ENCODE data around the gene SREBF2.

SREBF2 gene

DNA sequence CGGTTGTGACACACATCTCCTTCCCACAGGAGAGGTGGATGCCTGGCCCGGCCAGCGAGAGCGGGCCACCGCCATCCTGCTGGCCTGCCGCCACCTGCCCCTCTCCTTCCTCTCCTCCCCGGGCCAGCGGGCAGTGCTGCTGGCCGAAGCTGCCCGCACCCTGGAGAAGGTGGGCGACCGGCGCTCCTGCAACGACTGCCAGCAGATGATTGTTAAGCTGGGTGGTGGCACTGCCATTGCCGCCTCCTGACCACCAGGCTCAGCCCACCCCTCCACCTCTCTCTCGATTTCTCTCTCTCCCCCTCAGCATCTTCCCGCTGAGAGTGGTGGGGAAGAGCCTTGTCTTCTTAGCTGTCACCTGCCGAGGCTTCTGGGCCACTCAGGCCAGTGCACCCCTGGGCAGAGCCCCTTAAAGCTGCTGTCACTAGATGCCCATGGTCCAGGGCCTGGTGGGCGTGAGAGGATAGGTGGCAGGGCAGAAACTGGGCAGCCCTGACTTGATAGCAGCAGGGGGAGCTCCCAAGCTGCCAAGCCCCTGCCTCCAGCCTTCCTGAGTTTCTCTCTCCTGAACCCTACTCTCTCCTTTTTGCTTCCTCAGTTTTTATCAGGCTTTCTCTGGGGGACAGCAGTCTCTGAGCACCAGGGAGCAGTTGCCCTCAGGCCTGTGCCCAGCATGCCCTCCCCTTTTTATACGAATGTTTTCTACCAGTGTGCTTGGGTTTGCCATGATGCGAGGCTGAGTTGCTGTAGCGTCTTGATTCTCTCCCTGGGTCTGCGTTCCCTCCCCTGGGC, 72.7 kb downstream of the SREBF2 start:
- in situ Hi-C loops (cut with HindIII; ENCODE audit: low sequenced_read_pairs) = no loop called here

DNA sequence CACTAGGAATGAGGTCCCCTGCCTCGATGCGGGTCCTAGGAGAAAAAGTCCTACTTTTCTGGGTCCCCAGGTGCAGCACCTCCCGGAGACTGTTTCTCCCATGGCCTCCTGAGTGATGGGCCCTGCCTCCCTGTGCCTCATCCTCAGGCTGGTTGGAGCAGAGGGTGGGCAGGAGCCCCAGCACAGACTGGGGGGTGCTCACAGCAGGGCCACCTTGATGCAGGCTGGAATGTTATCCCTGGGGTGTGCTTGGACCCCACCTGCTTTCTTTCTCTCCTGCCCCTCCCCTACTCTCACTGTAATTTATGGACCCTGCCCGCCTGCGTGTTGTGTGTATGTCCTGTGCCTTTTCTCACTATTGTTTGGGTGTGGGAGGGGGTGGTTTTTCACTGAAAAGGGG, 73.9 kb downstream of the SREBF2 start:
- in situ Hi-C loops (cut with HindIII; ENCODE audit: low sequenced_read_pairs) = no loop called here

DNA sequence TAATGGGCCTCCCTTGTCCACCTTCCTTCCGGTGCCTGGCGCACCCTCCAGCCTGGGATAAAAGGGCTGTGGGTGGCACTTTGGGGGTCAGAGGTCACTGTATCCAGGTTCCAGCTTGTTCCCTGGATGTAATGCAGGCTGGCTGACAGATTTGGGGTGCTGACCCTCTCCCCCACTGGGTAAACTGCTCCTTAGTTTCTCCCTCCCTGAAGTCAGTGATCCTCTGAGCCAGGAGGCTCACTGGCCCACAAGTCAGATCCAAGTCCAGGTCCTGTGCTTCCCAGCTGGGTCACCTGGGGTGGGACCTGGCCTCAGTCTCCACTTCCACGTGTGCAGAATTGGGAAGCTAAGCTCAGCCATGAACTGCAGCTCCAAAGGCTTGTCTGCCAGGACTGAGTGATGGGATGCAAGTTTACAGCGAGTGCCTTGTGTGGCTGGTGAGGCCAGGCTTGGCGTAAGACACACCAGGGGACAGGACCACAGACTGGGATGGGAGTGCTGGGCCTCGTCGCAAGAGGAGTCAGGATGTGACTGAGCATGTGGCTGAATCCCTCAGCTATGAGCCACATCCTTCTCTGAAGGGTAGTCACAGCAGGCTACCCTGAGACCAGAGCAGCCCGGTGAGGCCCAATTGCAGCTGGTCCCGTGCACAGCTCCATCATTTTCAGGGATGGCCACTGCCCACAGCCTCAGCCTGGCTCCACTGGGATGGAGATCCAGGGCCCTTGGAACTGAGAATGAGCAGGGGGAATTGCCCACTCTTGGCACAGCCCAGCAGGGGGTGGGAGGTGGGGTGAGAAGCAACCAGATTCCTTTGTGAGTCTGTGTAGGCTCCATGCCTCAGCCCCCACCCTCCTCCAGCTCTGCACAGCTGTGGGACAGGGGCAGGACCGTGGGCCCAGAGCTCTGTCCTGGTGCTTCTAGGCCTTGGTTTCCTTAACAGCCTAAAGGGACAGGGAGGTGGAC, 74.8 kb downstream of the SREBF2 start:
- in situ Hi-C loops (cut with HindIII; ENCODE audit: low sequenced_read_pairs) = no loop called here

DNA sequence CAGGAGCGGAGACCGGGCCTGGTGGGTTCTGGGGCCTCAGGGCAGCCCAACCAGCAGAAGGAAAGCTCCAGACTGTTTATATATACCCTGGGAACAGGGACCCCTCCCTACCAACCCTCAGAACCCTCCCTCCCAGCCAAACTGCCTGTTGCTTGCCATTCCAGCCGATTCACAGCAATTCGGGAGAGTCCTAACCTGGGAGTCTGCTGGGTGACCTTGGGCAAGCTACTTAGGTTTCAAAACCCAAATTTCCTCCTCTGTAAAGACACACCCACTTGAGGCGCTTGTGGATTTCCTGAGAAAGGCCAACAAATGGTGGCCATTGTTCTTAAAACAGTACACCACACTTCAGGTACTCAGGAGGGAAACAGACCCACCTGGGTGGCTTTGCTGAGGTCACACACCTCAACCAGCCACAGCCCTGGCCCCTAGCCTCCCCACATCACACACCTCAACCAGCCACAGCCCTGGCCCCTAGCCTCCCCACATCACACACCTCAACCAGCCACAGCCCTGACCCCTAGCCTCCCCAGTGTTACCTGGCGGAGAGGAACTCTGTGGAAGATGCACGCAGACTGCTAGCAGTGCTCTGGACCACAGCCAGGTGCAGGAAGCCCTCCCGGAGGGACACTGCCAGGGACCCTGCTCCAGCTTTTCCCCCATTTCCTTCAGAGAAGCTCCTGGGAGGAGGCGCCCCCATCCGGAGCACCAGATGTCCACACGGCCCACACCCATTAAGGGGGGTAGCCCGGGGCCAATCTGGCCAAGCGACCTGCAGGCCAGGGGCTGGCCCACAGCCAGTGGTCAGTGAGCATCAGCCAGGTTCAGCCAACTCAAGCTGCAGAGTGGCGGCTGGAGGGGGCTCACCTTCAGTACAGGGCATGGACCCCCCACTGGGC, 75.8 kb downstream of the SREBF2 start:
- in situ Hi-C loops (cut with HindIII; ENCODE audit: low sequenced_read_pairs) = no loop called here

DNA sequence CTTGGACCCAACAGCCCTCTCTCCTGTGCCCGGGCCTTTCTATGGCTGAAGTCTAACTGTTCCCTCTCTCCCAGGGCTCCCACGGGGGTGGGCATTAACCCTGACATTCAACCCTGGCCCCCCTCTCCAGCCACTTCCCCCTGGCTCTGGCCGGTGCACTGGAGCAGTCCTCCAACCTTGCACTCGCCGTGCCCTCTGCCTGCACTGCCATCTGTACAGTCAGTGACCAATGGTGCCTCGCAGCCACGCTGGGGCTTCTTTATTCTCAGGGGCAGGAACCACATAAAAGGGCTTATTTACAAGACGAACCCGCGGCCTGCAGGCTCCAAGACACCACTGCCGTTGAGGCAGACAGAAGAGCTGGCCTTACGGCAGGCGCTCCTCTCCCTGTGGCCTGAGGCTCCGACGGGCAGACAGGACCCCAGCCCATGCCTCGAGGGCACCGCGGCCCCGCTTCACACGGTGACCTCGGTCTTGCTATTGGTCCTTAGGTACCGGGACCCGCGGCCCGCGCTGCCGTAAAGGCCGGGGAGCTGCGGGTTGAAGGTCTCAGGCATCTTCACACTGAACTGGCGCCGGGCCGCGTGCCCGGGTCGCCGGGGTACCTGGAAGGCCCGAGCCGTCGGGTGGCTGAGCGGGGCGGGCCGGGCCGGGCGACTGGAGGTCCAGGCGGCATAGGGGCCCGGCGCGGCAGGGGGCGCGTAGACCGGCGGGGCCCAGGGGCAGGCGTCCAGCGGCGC, 76.6 kb downstream of the SREBF2 start:
- in situ Hi-C loops (cut with HindIII; ENCODE audit: low sequenced_read_pairs) = no loop called here

DNA sequence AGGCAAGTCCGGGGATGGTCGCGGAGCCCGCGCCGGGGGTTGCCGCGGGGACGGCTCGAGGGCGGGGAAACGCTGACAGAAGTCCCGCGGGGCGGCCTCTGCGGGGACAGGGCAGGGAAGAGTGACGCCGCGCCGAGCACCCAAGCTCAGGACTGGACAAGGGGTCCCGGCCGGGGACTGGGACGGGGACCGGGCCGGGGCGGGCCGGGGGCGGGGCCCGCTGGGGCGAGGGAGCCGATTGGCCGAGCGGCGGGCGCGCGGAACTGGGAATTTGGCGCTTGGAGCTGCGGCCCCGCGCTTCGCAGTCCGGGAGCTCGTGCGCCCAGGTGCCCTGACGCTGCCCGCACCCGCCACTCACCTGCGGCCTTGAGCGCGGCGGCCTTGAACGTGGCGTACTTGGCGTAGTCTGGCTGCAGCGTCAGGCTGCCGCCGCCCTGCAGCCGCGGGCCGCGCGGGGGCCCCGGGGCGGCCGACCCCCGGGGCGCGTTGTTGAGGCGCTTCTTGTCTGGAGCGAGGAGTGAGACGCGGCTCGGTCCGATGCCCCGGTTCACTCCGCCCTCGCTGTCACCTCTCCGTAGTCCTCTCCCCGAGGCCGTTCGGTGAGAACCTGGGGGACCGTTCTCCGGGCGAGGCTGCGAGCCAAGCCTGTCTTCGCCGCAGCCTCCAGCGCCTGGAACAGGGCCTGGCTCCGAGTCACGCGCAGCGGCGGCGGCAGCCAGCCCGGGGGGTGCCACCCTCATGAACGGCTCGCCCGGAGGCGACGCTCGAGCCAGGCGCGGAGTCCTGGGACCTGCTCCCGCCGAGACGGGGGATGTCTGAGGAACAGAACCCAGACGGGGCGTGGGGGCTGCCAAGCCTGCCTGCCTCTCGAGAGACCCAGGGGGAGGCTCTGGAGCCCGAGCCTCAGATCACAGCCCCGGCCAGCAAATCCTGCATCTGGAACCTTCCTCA, 77.4 kb downstream of the SREBF2 start:
- in situ Hi-C loops (cut with HindIII; ENCODE audit: low sequenced_read_pairs) = no loop called here

DNA sequence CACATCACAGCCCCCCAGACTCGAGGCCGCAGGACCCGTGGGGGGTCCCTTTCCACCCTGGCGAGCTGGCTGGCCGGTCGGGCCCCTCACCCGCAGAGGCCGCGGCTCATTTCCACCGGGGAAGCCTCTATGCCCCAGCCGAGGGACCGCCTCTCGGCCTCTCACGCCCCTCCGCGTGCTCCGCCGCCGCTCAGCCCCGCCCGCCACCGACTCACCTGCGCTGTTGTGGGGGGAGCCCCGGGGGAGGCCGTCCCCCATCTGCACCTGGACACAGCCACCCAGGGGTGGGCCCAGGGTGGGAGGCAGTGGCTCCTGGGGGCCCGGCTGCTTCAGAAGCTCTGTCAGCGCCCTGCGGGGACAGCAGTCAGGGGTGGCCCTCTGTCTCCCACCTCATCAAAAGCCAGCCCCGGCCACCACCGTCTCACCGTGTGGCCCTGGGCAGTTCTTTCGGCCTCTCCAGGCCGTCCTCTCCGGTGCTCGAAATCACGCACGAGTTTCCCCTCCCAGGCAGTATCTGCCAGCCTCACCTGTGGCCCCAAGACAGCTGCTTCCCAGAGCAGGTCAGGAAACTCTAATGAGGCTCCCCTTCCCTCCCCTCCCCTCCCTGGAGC, 78.2 kb downstream of the SREBF2 start:
- in situ Hi-C loops (cut with HindIII; ENCODE audit: low sequenced_read_pairs) = no loop called here

DNA sequence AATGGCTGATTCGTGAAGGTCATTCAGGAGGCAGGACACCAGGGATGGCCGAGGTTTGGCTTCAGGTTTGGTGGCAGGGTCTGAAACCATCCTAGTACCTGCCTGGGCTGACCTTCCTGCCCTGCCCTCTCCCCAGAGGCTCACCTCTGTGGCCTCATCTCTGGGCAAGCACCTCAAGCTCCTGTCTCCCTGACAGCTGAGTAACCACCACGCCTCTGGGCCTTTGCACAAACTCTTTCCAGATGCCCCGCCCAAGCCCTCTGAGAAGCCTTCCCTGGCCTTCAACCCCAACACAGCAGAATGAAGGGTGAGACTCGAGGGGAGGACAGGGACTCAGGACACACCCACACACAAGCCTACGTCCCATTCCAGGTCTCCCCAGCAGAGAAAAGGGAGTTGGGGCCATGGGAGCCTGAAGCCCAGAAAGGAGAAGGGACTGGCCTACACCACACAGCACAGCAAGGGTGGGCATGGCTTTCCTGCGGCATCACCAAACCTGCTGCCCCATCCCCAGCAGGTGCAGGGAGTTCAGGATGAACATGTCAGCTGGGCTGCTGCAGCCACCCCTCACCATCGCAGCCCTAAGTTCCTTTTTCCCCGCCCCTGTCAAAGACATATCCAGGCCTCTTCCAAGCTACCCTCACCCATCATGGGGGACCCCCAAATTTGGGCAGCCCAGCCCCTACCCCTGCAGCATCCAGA, 79.6 kb downstream of the SREBF2 start:
- in situ Hi-C loops (cut with HindIII; ENCODE audit: low sequenced_read_pairs) = no loop called here

DNA sequence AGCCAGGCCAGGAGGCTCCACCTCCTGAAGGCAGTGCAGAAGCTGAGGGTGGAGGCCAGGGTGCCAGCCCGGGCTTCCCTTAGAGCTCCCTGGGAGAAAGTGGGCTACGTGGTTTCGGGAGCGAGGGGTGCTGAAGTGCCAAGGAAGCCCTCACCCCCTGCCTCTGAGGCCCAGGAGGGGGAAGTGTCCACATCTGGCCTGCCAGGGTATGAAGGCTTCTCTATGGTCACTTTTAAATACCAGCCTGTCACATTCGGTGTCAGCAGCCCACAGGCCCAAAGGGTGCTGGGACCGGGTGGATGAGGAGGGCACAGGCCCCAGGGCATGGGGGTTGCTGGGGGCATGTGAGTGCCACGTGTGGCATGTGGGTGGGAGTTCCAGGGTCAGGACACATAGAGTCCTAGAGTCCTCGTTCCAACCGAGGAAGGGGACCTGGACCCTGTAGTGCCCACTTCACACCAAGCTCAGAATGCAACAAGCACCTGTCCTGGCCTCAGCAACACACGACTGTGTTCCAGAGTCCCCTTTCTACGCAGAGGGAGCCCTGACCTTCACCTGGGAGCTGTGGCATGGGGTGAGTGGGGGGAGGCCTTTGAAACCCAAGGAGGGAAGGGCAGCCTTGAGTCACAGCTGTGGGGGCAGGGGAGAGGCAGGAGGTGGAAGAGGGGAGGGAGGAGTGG, 80.3 kb downstream of the SREBF2 start:
- in situ Hi-C loops (cut with HindIII; ENCODE audit: low sequenced_read_pairs) = no loop called here

DNA sequence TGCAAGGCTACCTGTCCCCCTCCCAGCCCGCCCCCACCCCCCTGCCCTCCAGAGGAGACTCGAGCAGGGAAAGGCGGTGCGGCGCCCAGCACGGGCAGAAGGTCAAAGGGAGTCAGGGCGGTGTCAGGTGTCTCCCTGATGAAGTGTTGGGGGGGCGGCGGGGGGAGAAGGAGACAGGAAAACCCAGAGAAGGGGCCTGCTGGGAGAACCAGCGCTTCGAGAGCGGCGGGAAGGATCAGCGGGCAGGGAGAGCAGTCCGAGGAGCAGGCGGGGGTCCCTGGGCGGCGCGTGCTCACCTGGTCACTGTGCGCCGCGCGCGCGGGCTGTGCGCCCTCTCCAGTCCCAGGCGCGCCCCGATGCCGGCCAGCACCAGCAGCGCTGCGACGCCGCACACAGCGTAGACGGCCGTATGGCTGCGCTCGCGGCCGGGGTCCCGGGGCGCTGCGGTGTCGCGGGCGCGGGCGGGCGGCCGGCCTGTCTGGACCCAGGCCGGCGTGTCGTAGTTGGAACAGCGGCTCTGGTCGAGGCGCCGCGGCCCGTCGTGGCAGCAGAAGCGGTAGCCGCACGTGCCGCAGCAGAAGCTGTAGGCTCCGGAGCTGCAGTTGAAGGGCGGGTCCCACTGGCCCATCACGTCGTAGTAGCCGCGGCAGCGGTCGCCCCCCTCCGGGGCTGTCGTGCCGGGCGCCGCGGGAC, 81.1 kb downstream of the SREBF2 start:
- in situ Hi-C loops (cut with HindIII; ENCODE audit: low sequenced_read_pairs) = no loop called here

DNA sequence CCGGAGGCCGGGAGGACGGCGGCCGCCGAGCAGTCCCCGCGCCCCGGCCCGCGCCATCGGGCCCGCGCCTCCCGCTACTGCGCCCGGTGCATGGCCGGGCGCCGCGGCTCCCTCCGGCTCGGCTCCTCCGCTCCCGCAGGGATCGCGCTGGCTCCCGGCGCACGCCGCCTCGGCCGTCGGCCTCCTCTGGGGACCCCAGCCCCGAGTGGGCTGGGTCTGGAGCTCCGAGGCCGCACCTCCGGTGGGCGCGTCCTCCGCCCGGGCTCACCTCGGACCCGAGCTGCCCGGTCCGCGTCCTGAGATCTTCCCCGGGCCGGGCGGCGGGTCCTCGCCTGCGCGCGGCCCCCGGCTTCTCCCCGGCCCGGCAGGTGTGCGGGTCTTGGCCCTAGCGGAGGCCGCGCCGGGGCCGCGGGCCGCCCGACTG, 81.7 kb downstream of the SREBF2 start:
- in situ Hi-C loops (cut with HindIII; ENCODE audit: low sequenced_read_pairs) = no loop called here

DNA sequence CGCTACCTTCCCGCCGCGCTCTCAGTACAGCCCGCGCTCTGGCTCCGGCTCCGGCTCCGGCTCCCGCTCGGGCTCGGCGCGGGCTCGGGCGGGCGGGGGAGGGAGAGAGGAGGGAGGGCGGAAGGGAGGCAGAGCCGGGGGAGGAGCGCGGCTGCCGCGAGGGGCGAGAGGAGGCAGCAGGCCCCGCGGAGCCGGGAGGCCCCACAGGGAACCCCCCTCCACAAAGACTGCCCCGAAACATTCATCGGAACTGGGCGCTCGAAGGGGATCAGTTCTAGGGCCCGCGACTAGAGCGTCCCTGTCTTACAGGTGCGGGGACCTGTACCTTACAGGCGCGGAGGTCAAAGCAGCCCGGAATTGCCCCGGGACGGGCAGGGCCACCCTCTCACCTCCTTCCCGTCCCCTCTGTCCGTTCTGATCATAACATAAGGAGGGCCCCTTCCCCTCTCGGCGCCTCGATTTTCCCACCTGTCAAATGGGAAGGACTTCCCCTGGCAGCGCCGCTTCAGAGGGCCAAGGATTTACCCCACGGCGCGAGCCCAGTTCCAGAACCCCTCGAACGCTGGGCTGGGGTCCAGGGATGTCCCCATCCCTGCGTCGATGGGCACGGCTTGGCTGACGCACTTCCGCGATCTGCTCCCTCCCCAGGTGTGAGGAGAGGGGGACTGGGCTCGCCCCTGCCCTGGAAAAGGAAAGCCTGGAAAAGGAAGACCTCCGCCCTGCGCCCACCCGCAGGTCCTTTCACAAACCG, 82.3 kb downstream of the SREBF2 start, which contains the start of gene SHISA8:
Gene SHISA8 (minus strand): TSS at position 40 of the 751 bp plus-strand sequence. CDS start 407 bp downstream, outside the sequence.
- in situ Hi-C loops (cut with HindIII; ENCODE audit: low sequenced_read_pairs) = no loop called here

DNA sequence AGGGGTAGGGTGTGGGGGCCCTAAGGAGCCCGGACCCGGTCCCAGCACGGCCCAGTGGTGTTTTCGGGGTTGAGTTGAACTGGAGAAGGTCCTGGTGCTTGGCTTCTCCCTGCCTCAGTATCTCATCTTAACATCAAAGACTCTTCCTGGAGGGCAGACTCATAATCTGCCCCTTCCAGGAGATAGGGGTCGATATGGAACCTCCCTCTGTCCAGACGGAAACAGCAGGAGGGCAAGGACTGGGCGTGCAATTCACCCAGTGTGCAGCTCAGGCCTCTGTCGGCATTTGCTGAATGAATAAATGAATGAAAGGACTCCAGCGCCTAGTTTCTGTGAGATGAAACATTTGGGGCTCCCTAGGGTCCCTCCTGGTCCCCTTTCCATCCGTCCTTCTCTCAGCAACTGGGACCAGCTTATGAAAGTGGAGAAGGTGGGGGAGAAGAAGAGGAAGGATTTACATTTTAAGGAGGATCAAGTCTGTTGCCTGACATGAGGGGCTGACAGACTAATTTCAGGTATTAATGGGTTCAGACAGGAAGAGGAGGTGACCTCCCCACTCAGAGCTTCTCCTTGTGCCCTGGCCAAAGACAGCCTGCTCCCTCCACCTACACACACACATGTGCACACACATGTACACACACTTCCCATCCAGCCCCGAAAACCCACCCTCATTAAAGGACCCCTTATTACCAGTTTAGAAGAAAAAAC, 83.0 kb downstream of the SREBF2 start:
- in situ Hi-C loops (cut with HindIII; ENCODE audit: low sequenced_read_pairs) = no loop called here

DNA sequence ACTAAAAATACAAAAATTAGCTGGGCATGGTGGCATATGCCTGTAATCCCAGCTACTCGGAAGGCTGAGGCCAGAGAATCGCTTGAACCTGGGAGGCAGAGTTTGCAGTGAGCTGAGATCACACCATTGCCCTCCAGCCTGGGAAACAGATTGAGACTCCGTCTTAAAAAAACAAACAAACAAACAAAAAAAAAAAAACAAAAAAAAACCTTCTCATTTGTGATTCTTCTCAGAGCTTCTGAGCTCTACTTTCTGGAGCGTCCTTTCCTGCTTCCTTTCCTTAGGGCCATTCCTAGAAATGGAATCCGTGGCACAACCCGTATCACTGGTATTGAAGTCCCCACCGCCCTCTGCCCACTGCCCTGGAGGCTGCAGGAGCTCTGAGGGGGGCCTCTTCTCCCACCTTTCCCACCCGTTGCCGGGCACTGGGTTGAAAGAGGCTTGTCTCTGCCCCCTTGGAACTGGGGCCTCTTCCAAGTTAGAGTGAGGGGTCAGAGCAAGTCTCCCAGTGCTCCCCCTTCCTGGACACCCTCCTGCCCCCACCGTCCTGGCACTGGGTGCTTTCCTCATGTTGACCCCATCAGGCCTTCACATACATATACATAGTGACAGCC, 83.9 kb downstream of the SREBF2 start:
- in situ Hi-C loops (cut with HindIII; ENCODE audit: low sequenced_read_pairs) = no loop called here

DNA sequence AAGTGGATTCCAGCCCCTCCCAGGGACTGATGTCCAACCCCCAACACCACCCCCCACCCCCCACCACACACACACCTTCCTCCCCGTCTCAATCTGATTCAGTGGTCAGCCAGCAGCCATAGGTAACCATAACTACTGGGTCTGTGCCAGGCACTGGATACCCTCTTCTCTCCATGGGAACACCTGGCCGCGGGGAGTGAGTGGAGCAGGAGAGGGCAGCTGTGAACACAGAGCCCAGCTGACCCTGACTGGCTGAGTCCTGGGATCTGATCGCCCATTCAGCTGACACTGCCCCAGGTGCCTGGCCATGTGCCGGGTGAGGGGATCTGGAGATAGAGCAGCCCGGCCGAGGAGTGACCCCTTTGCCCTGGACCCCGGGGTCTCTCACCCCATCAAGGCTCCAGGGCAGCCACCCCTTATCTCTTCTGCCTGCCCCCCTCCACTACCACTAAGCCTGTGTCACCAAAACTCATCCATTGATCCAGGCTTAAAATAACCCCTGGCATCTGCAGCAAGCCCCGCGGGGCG, 84.5 kb downstream of the SREBF2 start:
- in situ Hi-C loops (cut with HindIII; ENCODE audit: low sequenced_read_pairs) = no loop called here
